ENCODE measurements around the gene CENATAC. TPM values are rescaled to one million over a fixed set of nuclear protein-coding genes. Genes with fewer than 3 reads are reported as not detected.

The CENATAC gene, protein sequence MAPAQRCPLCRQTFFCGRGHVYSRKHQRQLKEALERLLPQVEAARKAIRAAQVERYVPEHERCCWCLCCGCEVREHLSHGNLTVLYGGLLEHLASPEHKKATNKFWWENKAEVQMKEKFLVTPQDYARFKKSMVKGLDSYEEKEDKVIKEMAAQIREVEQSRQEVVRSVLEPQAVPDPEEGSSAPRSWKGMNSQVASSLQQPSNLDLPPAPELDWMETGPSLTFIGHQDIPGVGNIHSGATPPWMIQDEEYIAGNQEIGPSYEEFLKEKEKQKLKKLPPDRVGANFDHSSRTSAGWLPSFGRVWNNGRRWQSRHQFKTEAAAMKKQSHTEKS
- total RNA-seq (ENCODE audit: low replicate concordance), result 7.3 and 13.5 TPM in 2 replicates

DNA sequence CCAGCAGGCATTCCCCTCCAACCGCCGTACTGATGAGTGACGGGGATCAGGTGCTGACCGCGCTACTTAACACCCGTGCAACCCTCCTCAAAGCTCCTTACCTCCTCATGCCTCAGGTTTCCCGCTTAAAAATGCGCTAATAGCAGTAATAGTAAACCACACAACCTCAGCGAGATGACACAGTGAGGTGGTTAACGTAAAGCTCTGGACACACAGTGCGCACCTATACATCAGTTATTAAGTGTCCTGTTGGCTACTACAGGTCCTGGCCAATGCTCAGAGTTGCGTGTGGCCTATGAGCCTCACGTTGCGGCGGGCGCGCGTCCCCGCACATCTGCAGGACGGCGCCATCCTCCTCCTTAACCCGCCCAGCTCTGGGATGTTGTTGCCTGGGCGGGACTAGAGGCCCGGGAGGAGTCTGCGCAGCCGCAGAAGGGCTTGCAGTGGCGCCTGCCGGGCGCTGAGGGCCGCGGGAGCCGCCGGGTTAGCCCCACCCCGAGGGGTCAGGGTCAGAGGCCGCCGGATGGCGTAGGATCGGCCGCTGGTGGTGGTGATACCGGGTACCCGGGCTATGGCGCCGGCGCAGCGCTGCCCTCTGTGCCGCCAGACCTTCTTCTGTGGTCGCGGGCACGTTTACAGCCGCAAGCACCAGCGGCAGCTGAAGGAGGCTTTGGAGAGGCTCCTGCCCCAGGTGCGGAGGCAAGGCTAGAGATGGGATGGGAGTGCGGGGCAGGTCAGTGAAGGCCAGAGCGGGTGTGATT, at the start of gene CENATAC:
CENATAC (plus strand) TSS at position 512 of the 761 bp plus-strand sequence; CDS start at position 572, 60 bp downstream.

DNA sequence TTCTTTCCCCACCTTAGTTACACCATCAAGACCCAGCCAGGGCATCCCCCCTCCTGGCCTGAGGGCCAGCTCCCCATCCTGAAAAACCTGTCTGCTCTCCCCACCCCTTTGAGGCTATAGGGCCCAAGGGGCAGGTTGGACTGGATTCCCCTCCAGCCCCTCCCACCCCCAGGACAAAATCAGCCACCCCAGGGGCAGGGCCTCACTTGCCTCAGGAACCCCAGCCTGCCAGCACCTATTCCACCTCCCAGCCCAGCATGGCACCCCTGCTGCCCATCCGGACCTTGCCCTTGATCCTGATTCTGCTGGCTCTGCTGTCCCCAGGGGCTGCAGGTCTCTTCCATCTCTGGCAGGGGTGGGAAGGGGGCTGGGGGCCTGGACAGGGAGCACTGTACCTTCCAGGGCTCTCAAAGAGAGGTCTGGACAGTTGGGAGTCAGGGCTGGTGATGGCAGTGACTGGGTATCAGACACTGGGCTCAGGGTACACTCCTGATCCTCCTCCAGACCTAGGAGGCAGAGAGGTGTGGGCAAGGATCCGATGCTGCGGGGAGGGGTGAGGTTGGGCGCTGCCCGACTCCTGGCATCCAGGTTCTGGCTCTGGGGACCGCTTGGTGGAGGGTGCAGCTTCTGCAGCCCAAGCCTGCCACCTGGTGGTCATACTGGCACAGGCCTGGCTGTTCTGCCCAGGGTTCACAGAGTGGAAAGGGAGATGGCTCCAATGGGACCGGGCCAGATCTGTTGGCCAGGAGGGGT, 41.7 kb upstream of the CENATAC start, which contains the start of gene UPK2:
UPK2 (plus strand) TSS at position 205 of the 753 bp plus-strand sequence; CDS start at position 258, 53 bp downstream.

DNA sequence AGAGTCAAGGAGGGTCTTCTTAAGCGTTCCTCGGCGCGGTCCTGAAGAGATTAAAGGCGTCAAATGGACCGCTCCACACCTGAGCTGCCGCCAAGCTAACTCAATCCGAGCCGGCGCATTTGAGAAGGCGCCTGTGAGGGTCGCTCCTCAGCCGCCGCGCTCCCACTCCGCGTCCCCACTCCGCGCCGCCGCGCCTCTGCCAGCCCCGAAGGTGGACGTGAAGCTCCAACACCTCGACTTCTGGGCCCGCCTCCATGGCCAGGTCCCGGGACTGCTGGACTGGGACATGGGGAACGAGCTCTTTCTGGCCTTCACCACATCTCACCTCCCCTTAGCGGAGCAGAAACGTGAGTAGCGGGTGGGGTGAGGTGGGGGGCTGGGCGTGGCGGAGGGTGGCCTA, 26.3 kb upstream of the CENATAC start, which contains the start of gene FOXR1:
FOXR1 (plus strand) TSS at position 116 of the 400 bp plus-strand sequence; CDS start at position 287, 171 bp downstream.

DNA sequence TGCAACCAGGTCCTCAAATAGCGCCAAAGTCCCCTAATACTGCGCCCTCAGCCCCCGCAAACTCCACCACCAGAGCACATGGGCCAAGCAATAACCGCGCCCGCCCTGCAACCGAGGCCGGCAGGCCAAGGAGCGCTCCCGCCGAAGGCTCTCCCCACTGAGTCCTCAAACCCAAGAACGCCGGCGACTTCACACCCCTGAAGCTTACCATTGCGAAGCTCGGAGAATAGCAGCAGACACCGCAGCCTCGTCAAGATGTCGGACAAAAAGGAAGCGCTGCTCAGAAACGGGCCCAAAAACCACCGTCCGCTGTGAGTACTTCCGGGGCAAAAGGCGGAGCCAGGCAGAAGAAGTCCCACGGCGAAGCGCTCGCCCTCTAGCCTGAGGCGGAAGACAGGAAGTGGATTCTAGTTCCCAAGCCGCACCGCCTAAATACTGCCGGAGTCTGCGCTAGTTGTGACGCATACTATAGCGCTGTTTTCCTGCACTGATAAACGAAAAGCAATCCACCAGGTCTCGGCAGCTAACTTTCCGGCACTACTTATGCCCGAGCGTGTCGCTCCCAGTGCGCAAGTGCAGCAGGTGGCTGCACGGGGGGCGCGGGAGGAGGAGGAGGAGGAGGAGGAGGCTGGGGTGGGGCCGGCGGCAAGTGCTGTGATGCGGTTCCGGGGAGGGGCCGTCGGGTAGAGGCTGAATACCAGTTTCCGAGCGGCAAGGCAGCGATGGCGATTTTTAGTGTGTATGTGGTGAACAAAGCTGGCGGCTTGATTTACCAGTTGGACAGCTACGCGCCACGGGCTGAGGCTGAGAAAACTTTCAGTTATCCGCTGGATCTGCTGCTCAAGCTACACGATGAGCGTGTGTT, 20.4 kb downstream of the CENATAC start, which contains the start of the genes RPS25 and TRAPPC4:
RPS25 (minus strand) TSS at position 270 of the 865 bp plus-strand sequence; CDS start at position 211, 59 bp downstream.
TRAPPC4 (plus strand) TSS at position 693 of the 865 bp plus-strand sequence; CDS start at position 723, 30 bp downstream.

DNA sequence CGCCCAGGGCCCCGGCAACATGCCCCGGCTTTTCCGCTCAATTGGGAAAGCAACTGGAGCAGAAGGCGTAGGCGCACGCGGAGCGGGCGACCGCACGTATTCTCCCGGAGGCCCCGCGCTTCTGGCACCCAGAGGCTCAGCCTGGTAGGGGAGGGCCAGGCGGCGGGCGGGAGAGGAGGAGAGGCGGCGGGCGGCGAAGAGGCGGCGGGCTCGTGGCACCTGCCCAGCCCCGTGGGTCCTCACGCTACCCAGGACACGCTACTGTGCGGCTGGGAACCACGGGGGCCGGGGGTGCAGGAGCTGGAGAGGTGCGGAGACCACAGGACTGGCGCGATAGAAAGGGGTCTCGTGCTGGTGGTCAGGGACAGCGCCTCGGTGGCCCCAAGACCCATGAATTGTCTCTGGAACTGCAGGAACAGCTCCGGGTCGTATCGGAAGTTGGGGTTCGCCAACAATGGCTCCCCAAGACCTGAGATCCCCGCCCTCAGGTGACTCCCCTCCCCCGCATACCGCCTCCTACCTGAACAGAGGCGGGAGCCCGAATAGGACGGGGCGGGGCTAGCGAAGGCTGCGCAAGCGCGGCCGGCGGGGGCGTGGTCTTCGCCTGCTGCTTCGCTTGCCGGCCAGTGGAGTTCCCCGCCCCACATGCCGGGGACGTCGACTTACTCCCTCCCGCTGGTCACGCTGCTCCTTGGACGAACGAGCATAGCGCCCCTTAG, 32.5 kb downstream of the CENATAC start, which contains the start of gene SLC37A4:
SLC37A4 (minus strand) TSS at position 549 of the 719 bp plus-strand sequence.

DNA sequence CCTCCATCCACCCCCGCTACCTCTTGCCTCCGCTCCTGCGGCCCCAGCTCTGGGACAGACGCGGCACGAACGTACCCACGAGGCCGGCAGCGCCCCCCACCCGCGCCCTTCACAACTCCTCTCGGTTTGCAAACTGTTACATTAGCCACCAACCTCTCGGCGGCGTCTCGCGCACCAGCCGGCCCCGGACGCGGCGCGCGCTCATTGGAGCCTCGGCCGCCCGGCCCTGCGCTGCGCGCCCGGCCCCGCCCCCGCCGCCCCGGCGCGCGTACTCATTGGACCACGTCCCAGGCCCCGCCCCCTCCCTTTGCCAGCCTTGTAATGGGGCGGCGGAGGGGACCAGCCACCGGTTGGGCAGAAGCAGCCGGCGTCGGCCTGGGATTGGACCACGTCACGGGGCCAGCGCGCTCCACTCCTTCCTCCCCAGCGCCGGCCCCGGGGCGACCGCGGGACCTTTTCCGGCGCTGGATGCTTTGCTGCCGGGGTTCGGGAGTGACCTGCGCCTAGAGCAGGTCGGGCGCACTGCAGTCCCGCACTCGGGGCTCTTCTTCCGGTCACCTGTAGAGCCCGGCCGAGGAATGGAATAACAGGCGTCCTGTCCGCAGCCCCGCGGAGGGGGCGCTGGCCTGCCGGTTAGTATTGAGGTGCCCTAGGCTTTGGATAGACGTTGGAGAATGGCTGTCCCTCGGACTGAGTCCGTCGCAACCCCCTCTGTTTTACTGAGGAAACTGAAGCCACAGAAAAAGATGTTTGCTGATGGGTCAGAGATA, 59.2 kb downstream of the CENATAC start, which contains the start of gene HYOU1:
HYOU1 (minus strand) TSS at position 206 of the 770 bp plus-strand sequence. CDS start 1,045 bp downstream, outside the sequence.

Other genes with a start within 250 kb of the CENATAC start
- gene DDX6, start 207.0 kb upstream of the CENATAC start, total RNA-seq (ENCODE audit: low replicate concordance), result 84.0 and 90.9 TPM in 2 replicates
- gene CXCR5, start 114.2 kb upstream of the CENATAC start, total RNA-seq (ENCODE audit: low replicate concordance), result not detected in 2 replicates
- 3.7 and 19.3 TPM in 2 replicates for gene BCL9L, start 72.2 kb upstream of the CENATAC start, total RNA-seq (ENCODE audit: low replicate concordance)
- not detected in 2 replicates for gene UPK2, start 41.8 kb upstream of the CENATAC start, total RNA-seq (ENCODE audit: low replicate concordance)
- gene FOXR1, start 26.4 kb upstream of the CENATAC start, total RNA-seq (ENCODE audit: low replicate concordance), result not detected in 2 replicates
- 338 and 761 TPM in 2 replicates for gene RPS25, start 20.2 kb downstream of the CENATAC start, total RNA-seq (ENCODE audit: low replicate concordance)
- 114 and 129 TPM in 2 replicates for gene TRAPPC4, start 20.6 kb downstream of the CENATAC start, total RNA-seq (ENCODE audit: low replicate concordance)
- gene SLC37A4, start 32.7 kb downstream of the CENATAC start, total RNA-seq (ENCODE audit: low replicate concordance), result 7.0 and 9.7 TPM in 2 replicates
- 73.9 and 160 TPM in 2 replicates for gene HYOU1, start 59.1 kb downstream of the CENATAC start, total RNA-seq (ENCODE audit: low replicate concordance)
- 25.0 and 42.0 TPM in 2 replicates for gene VPS11, start 69.7 kb downstream of the CENATAC start, total RNA-seq (ENCODE audit: low replicate concordance)
- 4.1 and 7.6 TPM in 2 replicates for gene HMBS, start 86.7 kb downstream of the CENATAC start, total RNA-seq (ENCODE audit: low replicate concordance)
- gene DPAGT1, start 103.7 kb downstream of the CENATAC start, total RNA-seq (ENCODE audit: low replicate concordance), result 9.8 and 19.9 TPM in 2 replicates
- 1.1 and 4.4 TPM in 2 replicates for gene C2CD2L, start 109.2 kb downstream of the CENATAC start, total RNA-seq (ENCODE audit: low replicate concordance)
- gene HINFP, start 123.4 kb downstream of the CENATAC start, total RNA-seq (ENCODE audit: low replicate concordance), result 10.9 and 18.8 TPM in 2 replicates
- gene ABCG4, start 150.9 kb downstream of the CENATAC start, total RNA-seq (ENCODE audit: low replicate concordance), result under 0.01 and 0.15 TPM in 2 replicates
- 9.7 and 14.3 TPM in 2 replicates for gene NLRX1, start 170.6 kb downstream of the CENATAC start, total RNA-seq (ENCODE audit: low replicate concordance)
- 0.35 TPM in 1 of 2 replicates, not detected in the other for gene NHERF4, start 187.3 kb downstream of the CENATAC start, total RNA-seq (ENCODE audit: low replicate concordance)
- gene CBL, start 208.2 kb downstream of the CENATAC start, total RNA-seq (ENCODE audit: low replicate concordance), result 2.5 and 3.9 TPM in 2 replicates